ENCODE data around the gene ZNF414. TPM values are rescaled to one million over a fixed set of nuclear protein-coding genes. Genes with fewer than 3 reads are reported as not detected.
"Not testable (repeated sequence)": the region's sequence is repeated elsewhere in the genome, so short reads cannot be mapped to it uniquely, and the experiment has no call there.

ZNF414 gene
- total RNA-seq, 1 donor from 2014 or later = 22.9 TPM

GRCh38 chr19:8518536-8518935 lies 4.6 kb upstream of the ZNF414 start:
- no peak overlapping the region for H3K27ac Mint-ChIP-seq (ENCODE audit: unreplicated experiment)
- H3K27me3 Mint-ChIP-seq (ENCODE audit: unreplicated experiment) = peaks cover 23% of the 10 kb centered on the region
- DNase-seq (ENCODE audit: low spot score) = no peak
- no peak for TF ChIP-seq CTCF (IDR thresholded peaks at IDR 0.05; ENCODE audit: unreplicated experiment)
- no peaks in the 10 kb centered on the region for H3K9me3 Mint-ChIP-seq (ENCODE audit: unreplicated experiment)
- H3K36me3 Mint-ChIP-seq (ENCODE audit: low read depth, unreplicated experiment) = peaks cover 5% of the 10 kb centered on the region
- no peak overlapping the region for H3K4me3 Mint-ChIP-seq (ENCODE audit: unreplicated experiment)
- peaks cover 7% of the 10 kb centered on the region for H3K4me1 Mint-ChIP-seq (ENCODE audit: unreplicated experiment)

- no peak for DNase-seq (ENCODE audit: low spot score)
- H3K36me3 Mint-ChIP-seq (ENCODE audit: low read depth, unreplicated experiment) = peaks cover 5% of the 10 kb centered on the region
- TF ChIP-seq CTCF (IDR thresholded peaks at IDR 0.05; ENCODE audit: unreplicated experiment) = no peak
- H3K27ac Mint-ChIP-seq (ENCODE audit: unreplicated experiment) = peak overlapping the region; percentile 26
- no peaks in the 10 kb centered on the region for H3K9me3 Mint-ChIP-seq (ENCODE audit: unreplicated experiment)
- H3K4me3 Mint-ChIP-seq (ENCODE audit: unreplicated experiment) = peak overlapping the region; percentile 22
- H3K27me3 Mint-ChIP-seq (ENCODE audit: unreplicated experiment) = peaks cover 23% of the 10 kb centered on the region
- H3K4me1 Mint-ChIP-seq (ENCODE audit: unreplicated experiment) = peaks cover 10% of the 10 kb centered on the region
Measured at GRCh38 chr19:8517551-8518442, 3.8 kb upstream of the ZNF414 start.

- H3K36me3 Mint-ChIP-seq (ENCODE audit: low read depth, unreplicated experiment) = peaks cover 5% of the 10 kb centered on the region
- H3K9me3 Mint-ChIP-seq (ENCODE audit: unreplicated experiment) = no peaks in the 10 kb centered on the region
- no peak for DNase-seq (ENCODE audit: low spot score)
- no peak overlapping the region for H3K27ac Mint-ChIP-seq (ENCODE audit: unreplicated experiment)
- H3K4me1 Mint-ChIP-seq (ENCODE audit: unreplicated experiment) = peaks cover 10% of the 10 kb centered on the region
- H3K4me3 Mint-ChIP-seq (ENCODE audit: unreplicated experiment) = peak overlapping the region; percentile 35
- peaks cover 22% of the 10 kb centered on the region for H3K27me3 Mint-ChIP-seq (ENCODE audit: unreplicated experiment)
- TF ChIP-seq CTCF (IDR thresholded peaks at IDR 0.05; ENCODE audit: unreplicated experiment) = no peak
Measured at GRCh38 chr19:8515317-8515716, 1.4 kb upstream of the ZNF414 start.

GRCh38 chr19:8514505-8515009 lies 590 bp upstream of the ZNF414 start:
- H3K4me3 Mint-ChIP-seq (ENCODE audit: unreplicated experiment); H3K9me3 Mint-ChIP-seq (ENCODE audit: unreplicated experiment); H3K36me3 Mint-ChIP-seq (ENCODE audit: low read depth, unreplicated experiment); H3K27ac Mint-ChIP-seq (ENCODE audit: unreplicated experiment); DNase-seq (ENCODE audit: low spot score); H3K4me1 Mint-ChIP-seq (ENCODE audit: unreplicated experiment): not testable (repeated sequence)
- H3K27me3 Mint-ChIP-seq (ENCODE audit: unreplicated experiment) = peaks cover 22% of the 10 kb centered on the region

GRCh38 chr19:8513036-8513686 lies 806 bp downstream of the ZNF414 start:
- Mint-ChIP-seq H3K4me3 (ENCODE audit: unreplicated experiment) (peak overlapping the region; percentile 92), H3K4me1 (ENCODE audit: unreplicated experiment) (peaks cover 7% of the 10 kb centered on the region), H3K27me3 (ENCODE audit: unreplicated experiment) (peaks cover 16% of the 10 kb centered on the region)

More at GRCh38 chr19:8513036-8513686, 806 bp downstream of the ZNF414 start:
- no peak for DNase-seq (ENCODE audit: low spot score)
- Mint-ChIP-seq H3K36me3 (ENCODE audit: low read depth, unreplicated experiment) (peaks cover 5% of the 10 kb centered on the region), H3K9me3 (ENCODE audit: unreplicated experiment) (no peaks in the 10 kb centered on the region), H3K27ac (ENCODE audit: unreplicated experiment) (peak overlapping the region; percentile 93)
- no peak for TF ChIP-seq CTCF (IDR thresholded peaks at IDR 0.05; ENCODE audit: unreplicated experiment)
